BE2C (cell line): ENCODE data around the gene PALM3. TPM values are rescaled to one million over a fixed set of nuclear protein-coding genes. Genes with fewer than 3 reads are reported as not detected.

Experiments used
- DNase-seq: peaks from one replicate; pipeline ENCODE4 v3.0.0-alpha.2; 2020
- H3K27me3 ChIP-seq: fragments of 250-450 bp; sonication (Bioruptor Pico); 2 replicates; pipeline ENCODE4 v1.5.1; 2020; ENCODE audit warnings: mild to moderate bottlenecking
- H3K36me3 ChIP-seq: fragments of 250-450 bp; sonication (Bioruptor Pico); 2 replicates; pipeline ENCODE4 v1.5.1; 2020; ENCODE audit warnings: mild to moderate bottlenecking
- H3K4me1 ChIP-seq: fragments of 250-450 bp; sonication (Bioruptor Pico); 2 replicates; pipeline ENCODE4 v1.5.1; 2020
- H3K4me3 ChIP-seq: 2 replicates; pipeline ENCODE4 v1.5.1; 2011; ENCODE audit warnings: low read depth, low read length
- H3K9me3 ChIP-seq: fragments of 250-450 bp; sonication (Bioruptor Pico); 2 replicates; pipeline ENCODE4 v1.5.1; 2020
- polyA plus RNA-seq: library from polyadenylated mRNA; unstranded; fragments of >200 nt; gene quantifications from one replicate; pipeline ENCODE4 v1.2.1, GENCODE V29; 2012; ENCODE audit warnings: low read depth, missing spikeins; ENCODE audit not compliant: insufficient read length, insufficient read depth
- TF ChIP-seq, protein P1 (sequence below): IDR thresholded peaks from 2 replicates; pipeline ENCODE4 v1.5.1; 2012; ENCODE audit warnings: mild to moderate bottlenecking, low read depth, low read length

PALM3 gene, protein sequence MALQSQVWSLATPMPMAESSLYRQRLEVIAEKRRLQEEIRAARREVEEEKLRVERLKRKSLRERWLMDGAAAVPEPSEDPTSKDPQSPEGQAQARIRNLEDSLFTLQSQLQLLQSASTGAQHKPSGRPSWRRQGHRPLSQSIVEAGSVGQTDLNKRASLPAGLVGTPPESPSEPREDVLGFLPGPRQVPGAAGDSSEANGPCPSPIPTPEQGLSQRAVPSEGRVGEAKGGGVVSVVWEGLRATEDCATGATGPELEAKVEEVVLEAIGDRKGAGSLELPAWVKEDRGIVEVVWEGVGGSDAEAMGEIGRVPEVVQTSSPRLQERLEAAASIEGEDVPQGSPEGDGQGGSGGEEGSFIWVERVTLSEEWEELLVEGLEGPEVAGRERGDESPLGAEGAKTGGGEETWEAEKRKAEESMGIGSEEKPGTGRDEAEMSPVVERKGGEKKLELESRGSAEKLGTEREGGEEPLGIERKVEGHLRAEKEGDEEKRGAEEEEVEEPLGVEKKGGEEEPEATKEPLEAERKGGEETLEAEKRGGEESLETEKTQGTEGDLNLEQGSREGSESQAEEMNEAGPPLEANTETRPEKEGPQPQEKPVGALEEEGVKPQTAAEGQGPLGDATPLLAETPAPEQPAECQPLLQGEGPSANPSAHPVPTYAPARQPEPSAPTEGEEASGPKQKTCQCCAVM
- polyA plus RNA-seq, result 1.4 TPM

DNA sequence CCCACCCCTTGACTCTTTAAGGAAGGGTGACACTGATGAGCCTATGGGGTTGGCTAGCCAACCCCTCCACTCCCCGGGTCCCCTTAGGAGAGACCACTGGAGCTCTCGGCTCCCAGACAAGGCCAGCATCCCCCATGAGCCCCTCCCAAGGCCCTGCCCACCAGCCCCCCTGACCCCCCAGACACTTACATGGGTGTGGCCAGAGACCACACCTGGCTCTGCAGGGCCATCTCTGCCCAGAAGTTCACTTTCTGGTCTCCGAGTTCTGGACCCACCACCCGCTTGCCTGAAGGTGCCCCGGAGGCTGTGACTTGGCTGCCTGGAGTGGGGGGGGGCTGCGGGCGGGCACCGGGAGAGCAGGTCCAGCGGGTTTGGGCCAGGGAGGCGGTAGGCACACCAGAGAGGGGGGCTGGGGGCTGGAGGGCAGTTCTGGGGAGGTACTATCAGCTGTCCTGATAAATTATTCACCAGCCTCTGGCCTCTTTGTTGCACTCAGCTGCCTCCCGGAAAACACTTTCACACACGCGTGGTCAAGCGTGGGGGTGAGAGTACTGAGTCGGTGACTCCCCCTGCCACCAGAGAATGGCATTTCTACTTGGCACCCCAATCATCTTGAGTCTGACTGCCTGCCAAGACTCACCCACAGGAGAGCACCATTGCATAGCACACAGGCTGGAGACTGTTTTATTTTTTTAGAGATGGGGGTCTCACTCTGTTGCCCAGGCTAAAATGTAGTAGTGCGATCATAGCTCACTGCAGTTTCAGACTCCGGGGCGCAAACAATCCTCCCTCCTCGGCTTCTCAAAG is at the start of gene PALM3:
Gene PALM3, minus strand, starts transcription at position 326 of the 807 bp plus-strand sequence. Its CDS starts 96 bp downstream, at position 230.
- Histone ChIP-seq H3K4me1 (no peaks in the 10 kb centered on the region), H3K4me3 (no peak within 1 kb of the TSS), H3K27me3 (no peaks in the 10 kb centered on the region), H3K9me3 (no peaks in the 10 kb centered on the region), H3K36me3 (no peaks in the 10 kb centered on the region)
- TF ChIP-seq, protein P1, sequence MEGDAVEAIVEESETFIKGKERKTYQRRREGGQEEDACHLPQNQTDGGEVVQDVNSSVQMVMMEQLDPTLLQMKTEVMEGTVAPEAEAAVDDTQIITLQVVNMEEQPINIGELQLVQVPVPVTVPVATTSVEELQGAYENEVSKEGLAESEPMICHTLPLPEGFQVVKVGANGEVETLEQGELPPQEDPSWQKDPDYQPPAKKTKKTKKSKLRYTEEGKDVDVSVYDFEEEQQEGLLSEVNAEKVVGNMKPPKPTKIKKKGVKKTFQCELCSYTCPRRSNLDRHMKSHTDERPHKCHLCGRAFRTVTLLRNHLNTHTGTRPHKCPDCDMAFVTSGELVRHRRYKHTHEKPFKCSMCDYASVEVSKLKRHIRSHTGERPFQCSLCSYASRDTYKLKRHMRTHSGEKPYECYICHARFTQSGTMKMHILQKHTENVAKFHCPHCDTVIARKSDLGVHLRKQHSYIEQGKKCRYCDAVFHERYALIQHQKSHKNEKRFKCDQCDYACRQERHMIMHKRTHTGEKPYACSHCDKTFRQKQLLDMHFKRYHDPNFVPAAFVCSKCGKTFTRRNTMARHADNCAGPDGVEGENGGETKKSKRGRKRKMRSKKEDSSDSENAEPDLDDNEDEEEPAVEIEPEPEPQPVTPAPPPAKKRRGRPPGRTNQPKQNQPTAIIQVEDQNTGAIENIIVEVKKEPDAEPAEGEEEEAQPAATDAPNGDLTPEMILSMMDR, result no peak
- no peak for DNase-seq

DNA sequence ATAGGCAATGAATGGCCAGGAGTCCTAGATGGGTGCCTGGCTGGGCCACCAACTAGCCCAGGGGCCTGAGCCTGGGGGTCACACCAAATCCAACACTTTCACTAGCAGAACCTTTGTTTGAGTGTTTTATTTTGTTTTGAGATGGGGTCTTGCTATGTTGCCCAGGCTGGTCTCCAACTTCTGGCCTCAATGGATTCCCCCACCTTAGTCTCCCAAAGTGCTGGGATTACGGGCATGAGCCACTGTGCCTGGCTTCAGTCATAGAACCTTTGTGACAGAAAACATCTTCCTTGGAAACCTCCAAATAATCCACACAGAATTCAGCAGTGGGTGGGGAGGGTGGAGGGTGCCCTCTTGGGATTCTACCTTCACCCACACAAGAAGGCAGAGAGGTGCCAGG is 49.6 kb upstream of the PALM3 start:
- Histone ChIP-seq H3K27me3 (no peaks in the 10 kb centered on the region), H3K4me1 (no peaks in the 10 kb centered on the region), H3K4me3 (no peak overlapping the region), H3K9me3 (no peaks in the 10 kb centered on the region), H3K36me3 (no peaks in the 10 kb centered on the region)
- no peak for DNase-seq
- TF ChIP-seq, protein P1, result no peak

DNA sequence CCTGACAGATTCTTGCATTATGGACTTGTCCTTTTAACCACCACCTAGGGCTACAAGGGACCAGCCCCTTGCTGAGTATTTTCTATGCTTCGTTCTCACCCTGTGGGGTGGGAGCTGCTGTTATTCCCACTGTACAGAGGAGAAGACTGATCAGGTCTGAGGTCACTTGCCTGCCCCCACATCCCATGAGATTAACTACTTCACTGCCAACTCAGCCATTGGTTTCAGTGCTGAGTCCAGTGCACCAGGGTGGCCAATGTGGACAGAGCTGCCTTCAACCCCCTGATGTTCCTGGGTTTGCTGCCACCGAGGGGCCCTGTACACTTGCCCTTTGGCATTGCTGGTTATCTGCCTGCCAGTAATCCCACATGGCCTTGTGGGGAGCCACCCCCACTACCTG is 48.8 kb upstream of the PALM3 start:
- Histone ChIP-seq H3K4me3 (no peak overlapping the region), H3K27me3 (no peaks in the 10 kb centered on the region), H3K9me3 (no peaks in the 10 kb centered on the region), H3K36me3 (no peaks in the 10 kb centered on the region; the same call in 1 of the 2 replicates), H3K4me1 (no peaks in the 10 kb centered on the region)
- DNase-seq, result no peak
- TF ChIP-seq, protein P1, result no peak

DNA sequence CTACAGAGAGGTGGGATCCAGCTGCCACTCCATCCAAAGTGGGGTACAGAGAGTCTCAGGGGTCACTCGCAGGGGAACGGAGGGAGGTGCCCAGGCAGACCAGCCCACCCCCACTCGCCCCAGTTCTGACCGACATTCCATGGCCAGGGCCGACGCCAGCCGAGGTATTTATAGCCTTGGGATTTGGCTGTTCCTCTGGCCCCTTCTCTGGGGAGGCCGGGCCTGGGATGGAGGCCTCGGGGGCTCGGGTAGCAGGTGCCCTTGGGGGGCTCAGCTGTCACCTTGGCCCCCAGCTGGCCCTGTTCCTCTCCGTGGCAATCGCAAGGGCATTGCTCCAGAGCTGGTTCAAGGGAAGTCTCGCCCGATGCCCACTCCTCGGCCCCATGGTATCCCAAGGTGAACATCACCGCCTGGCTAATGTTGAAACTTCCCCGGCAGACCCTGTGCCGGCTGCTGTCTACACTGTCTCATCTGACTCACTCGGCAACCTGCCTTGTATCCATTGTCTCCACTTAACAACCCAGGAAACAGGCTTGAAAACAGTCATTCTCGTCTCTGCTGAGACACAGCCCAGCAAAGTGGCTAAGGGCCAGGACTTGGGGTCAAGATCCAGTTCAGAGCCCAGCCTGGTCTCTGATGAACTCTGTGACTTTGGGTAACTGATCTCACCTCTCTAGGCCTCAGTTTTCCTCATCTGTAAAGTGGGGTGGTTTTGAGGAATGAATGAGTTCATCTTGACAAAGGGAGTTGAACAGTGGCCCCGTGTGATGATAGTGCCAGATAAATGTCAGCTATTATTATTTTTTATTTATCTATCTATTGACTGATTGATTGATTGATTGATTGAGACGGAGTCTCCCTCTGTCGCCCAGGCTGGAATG is 45.9 kb upstream of the PALM3 start:
- no peaks in the 10 kb centered on the region for H3K9me3 ChIP-seq
- DNase-seq, result no peak
- no peaks in the 10 kb centered on the region for H3K4me1 ChIP-seq
- H3K36me3 ChIP-seq, result no peaks in the 10 kb centered on the region; the same call in 1 of the 2 replicates
- TF ChIP-seq, protein P1, result no peak
- H3K27me3 ChIP-seq, result no peaks in the 10 kb centered on the region
- H3K4me3 ChIP-seq, result no peak overlapping the region

DNA sequence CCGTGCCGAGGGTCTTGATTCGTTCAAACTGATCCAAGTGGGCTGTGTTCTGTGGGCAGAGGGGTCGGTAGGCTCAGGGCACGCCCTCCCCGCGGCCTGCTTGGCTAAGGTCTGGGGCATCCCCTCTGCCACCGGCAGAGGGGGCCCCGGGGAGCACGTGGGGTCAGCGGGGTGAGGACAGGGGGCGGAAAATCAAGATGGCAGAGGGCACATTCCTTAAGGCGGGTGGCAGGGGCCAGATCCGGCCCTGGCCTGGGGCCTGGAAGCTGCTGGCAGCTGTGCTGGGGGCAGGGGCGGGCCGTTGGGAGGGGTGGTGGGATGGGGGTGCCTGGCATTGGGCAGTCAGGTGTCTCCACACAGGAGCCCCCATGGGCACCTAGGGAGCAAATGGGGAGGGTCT is 45.0 kb upstream of the PALM3 start:
- DNase-seq, result no peak
- Histone ChIP-seq H3K36me3 (peaks cover 3% of the 10 kb centered on the region), H3K9me3 (no peaks in the 10 kb centered on the region), H3K4me1 (no peaks in the 10 kb centered on the region), H3K27me3 (no peaks in the 10 kb centered on the region), H3K4me3 (no peak overlapping the region)
- TF ChIP-seq, protein P1, result no peak
